GM19468 (cell line): ENCODE measurements around the gene A2M.

Source experiments
- ATAC-seq: cut with Tn5 transposase; IDR thresholded peaks from one replicate; pipeline ENCODE4 v1.9.1; 2021; ENCODE audit warnings: mild to moderate bottlenecking, moderate library complexity, moderate number of reproducible peaks; ENCODE audit not compliant: unreplicated experiment; ENCODE audit errors: extremely low read depth

Gene A2M

DNA sequence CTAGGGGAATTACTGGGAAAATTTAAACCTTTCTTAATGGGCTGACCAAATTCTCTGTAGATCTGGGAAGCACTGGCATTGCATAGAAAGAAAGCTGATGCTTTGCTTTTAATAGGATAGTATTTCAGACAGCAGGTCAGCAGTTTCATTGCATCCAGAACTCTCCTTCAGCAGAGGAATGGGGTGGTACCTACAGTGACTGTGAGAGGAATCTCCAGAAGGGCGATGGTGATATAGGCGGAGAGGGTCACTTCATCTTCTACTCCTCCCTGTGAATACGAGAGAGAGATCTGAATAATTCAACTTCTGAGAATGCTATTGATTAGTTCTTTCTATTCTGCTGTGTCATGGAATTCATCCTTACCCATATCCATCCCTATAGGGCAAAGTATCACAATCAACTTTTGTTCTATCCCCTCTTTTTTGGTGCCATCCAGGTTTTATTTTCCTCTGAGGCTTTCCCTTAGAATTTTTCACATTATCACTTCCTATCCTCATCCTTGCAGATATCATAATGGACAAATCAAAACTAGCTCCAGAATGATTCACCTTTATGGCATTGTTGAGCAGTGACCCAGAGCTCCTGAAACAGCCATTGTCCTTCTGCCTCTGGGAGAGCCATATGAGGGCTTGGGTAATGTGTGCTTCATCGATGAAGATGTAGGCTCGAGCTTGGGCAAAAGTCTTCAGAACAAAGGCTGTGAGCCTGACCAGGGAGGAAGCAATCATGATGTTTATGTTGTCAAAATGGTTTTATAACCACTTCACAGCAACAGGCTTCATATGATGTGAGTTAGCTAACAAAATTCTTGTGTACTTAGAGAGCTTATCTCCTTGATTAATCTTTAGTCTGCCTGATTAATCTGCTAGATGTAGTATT, 38.3 kb downstream of the A2M start:
- ATAC-seq = no peak

DNA sequence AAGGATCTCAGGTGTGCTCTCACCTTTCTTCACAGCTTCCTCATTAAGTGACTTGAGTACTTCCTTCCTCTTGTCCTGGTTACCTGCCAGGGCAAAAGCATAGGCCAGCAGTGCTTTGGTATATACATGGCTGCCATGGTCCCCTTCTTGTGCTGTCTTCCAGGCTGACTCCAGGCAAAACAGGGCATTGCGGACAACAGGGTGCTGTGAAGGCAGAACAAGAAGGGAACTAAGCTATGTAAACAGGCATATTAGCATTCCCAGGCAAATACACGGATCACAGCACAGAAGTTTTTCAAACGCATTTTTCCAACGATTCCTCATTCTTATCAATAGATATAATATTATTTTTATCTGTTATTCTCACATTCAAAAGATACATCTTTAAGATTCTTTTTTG, 39.0 kb downstream of the A2M start:
- no peak for ATAC-seq

DNA sequence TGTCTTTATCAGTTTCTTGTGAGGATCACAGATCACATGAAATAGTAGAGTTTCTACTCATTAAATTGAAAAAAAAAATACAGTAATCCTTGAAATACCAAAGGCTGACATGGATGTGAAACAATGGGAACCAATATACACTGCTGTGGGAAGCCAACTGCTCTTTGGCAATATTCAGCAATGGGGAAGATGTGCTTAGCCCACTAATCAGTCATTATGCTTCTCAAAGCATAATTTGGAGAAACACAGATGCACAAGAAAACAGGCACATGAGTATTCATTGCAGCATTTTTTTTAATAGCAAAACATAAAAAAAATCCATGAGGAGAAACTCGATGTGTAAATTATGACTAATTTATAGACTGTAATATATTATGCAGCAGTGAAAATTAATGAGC, 40.6 kb downstream of the A2M start:
- ATAC-seq = no peak

DNA sequence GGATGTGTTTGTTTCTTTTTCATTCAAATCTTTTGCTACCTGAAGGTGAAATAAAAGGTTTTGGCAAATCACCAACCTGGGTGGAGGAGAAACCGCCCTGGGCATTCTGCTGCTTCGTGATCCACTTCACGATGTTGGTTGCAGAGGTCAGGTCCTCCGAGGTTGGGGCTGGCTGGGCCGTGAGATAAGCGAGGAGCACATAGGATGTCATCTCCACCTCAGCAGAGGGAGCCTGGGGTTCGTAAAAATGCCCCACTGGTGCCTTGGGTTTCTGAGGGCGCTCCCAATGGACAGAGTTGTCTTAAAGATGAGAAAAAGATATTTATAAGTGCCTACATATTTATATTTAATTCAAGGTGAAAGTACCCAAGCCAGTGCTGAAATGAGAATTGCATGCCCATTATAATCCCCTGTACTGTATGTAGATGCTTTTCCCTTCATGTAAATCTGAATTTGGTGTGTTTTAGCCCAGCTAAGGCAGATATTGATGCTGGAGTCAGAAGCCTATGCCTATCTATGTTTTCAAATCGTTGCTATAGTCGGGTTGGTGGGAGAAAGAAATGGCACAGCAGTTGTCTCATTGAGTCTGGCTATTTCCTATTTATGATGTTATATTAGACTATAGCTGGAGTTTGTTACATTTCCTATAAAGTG, 41.1 kb downstream of the A2M start:
- ATAC-seq = no peak

- ATAC-seq = no peak
Observed at GRCh38 chr12:9073076-9073475, 42.6 kb downstream of the A2M start.

DNA sequence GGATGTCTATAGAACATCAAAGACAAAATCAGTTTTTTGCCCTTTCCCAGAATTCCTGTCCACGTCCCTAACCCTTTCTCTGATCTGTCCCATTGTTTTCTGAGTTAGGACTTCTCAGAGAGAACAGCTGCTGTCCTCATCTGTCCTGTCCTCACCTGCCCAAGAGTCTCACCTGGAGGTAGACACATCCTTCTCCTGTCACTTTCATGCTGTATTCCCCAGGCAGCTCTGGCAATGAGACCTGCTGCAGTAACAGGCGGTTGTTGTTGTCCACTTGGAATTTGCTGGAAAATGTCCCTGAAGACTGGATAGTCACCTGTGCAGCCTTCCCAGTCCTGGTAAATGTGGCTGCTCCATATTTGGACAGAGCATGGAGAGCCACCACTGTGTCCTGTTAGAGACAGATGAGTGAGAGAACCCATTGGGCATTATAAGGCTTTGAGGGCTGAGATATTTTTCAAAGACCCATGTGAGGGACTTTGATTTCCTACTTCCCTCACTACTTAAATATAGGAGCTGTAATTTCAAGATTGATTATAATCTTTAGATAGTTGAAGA, 43.2 kb downstream of the A2M start:
- no peak for ATAC-seq

- no peak for ATAC-seq
Observed at GRCh38 chr12:9071969-9072368, 43.8 kb downstream of the A2M start.

DNA sequence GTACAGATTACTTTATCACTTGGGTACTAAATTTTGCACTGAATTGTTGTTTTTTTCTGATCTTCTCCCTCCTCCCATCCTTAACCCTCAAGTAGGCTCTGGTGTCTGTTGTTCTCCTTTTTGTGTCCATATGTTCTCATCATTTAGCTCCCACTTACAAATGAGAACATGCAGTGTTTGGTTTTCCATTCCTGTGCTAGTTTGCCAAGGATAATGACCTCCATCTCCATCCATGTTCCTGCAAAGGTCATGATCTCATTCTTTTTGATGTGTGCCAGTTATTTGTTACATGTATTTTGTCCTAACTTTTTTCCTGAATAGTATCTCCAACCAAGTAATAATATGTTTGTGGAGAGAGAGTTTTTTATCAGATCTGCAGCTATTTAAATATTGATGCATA, 44.2 kb downstream of the A2M start:
- ATAC-seq = no peak

DNA sequence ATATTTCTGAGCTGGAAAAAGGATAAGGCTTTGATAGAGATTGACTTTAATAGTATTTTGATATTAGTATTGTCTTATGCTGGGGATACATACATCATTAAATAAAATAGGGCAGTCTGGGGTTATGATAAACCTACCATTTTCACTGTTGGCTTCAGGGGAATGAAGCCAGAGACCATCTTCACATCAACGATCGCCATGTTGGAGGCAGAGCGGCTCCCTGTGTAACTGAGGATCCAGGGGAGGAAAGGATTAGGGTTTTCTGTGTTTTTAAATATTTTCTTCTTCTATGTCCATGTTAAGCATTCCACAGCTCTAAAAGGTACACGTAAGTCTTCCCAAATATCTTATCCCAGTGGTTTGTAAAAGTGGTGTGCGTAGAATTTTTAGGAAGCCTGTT, 45.4 kb downstream of the A2M start:
- no peak for ATAC-seq

GRCh38 chr12:9068600-9068999, 47.1 kb downstream of the A2M start:
- ATAC-seq = no peak

DNA sequence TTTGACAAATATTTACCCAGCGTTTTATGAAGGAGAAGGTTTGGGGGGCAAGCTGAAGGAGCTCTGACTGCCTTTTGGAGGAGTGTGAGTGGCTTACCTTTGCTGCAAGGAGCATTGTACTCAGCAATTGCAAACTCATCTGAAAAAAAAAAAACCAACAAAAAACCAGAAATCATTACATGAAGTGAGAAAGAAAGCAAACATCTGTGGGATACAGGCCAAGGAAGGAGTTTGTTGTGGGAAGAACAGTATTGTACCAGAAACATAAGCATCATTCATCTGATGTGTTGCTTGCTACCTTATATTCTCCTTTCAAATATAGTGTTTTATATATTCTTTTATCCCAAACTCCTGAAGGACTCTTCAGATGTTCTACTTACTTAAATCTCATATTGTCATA, 47.6 kb downstream of the A2M start:
- ATAC-seq = no peak

- ATAC-seq = no peak
Observed at GRCh38 chr12:9066755-9067423, 48.8 kb downstream of the A2M start.

- no peak for ATAC-seq
Observed at GRCh38 chr12:9066183-9066623, 49.5 kb downstream of the A2M start.

DNA sequence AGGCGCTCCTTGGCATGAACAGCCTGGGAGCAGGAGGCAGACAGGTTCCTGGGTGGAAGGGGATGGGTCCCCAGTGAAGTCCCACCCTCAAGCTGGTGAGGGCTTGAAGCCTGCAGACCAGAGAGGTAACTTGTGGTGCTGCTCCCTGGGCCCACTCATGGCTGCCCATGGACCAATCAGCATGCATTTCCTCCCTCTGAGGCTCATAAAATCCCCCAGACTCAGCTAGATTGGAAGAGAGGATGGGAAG, 50.2 kb downstream of the A2M start:
- ATAC-seq = no peak

DNA sequence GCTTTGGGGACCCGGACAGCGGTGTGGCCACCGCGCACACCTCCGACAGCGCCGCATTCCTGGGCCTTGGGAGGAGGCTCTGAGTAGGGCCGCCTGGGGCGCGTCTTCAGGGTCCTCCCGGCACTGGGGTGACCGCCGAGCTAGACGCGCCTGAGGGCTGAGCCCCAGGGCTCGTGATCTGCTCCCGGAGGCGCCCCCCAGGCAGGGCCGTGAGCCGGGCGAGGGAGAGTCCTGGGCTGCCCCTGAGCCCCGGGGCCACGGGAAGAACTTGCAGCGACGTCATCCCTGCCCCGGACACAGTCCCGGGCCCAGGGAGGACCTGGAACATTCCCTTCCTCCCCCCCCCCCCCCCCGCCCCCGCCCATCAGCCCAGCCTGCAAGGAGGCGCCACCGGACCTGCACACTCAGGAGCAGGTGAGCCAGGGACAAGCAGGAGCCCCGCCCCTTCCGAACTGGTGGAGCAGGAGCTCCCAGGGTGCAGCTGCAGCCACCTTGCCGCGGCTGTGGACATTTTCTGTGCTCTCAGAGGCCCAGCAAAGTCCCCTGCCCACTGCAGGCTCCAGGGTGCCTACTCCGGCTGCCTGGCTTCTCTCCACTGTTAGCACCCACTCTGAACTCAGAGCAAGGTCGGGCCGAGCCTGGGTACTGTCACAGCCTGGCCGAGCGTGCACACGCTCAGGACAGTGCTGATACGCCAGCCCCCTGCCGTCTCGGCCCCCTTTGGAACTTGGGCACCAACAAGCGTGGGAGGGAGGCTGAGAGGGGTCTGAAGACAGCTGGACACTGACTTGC, 50.7 kb downstream of the A2M start:
- no peak for ATAC-seq

DNA sequence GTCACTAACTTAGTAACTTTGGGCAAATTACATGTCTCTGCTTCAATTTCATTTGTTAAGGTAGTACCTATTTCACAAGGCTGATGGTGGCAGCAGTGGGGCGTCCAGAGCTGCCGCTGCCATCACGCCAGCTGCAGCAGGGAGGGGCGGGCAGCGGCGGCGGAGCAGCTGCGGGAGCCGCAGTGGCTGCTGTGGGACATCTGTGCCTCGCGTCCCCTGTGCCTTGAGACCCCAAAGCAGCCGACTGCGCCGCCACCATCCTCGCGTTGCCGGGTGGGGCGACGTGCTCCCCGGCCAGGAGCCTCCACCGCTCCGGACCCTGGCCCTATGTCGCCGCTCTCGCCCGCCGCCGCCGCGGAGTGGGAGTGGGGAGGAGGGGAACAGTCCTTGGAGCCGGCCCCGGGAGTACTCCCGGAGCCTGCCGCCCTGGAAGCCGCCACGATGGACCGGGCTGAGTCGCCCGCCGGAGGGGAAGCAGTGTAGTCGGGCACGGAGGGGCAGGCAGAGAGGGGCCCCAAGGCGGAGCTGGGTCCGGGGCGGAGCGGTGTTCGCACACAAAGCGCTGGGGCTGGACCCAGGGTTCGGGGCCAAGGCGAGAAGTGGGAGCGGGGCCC, 51.4 kb downstream of the A2M start:
- peak; percentile 63 for ATAC-seq

- no peak for ATAC-seq
Observed at GRCh38 chr12:9052610-9053009, 63.1 kb downstream of the A2M start.

GRCh38 chr12:9051158-9051550, 64.6 kb downstream of the A2M start:
- no peak for ATAC-seq

GRCh38 chr12:9050521-9051157, 65.1 kb downstream of the A2M start:
- no peak for ATAC-seq
